ENCODE results near the gene FLNB.
A peak's percentile ranks its signal among the peaks of the same experiment; 100 is the strongest.

Gene FLNB

DNA sequence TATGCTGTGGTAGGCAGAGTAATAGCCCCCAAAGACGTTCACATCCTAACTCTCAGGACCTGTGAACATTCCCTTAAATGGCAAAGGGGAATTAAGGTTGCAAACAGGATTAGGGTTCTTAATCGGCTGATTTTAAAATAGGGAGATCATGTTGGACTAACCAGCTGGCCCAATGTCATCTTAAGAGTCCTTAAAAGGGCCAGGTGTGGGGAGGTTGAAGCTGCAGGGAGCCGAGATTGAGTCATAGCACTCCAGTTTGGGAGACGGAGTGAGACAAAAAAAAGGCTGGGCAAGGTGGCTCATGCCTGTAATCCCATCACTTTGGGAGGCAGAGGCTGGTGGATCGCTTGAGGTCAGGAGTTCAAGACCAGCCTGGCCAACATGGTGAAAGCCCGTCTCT lies 1.6 kb upstream of the FLNB start:
- ChIA-PET CTCF (interaction anchor here (0.7 to 1.9 kb wide), 3 partner anchors 125 to 171 kb away, joined by 3 to 6 read pairs (median 3); no protein-coding TSS in a partner anchor), POLR2A (no interaction called here)
- Histone ChIP-seq H3K9me3 (ENCODE audit: control insufficient read depth, insufficient read depth, low read depth, low read length) (no peaks in the 10 kb centered on the region), H3K36me3 (ENCODE audit: control insufficient read depth in 2 of 2, insufficient read depth in 1 of 2, low read length in 2 of 2) (no peaks in the 10 kb centered on the region), H3K27ac (ENCODE audit: extremely low read depth, low read depth, low read length) (no peak overlapping the region), H3K4me3 (ENCODE audit: low read depth, low read length) (no peak overlapping the region), H3K4me1 (ENCODE audit: control insufficient read depth, insufficient read depth, low read length) (0 out of 2 replicates have a peak, but pooled peaks cover 3% of the 10 kb centered on the region)
- no peak for TF ChIP-seq GLI2 (tag by site-specific recombination; IDR thresholded peaks at IDR 0.05; ENCODE audit: borderline replicate concordance, low read depth)
- TF ChIP-seq, protein P1, sequence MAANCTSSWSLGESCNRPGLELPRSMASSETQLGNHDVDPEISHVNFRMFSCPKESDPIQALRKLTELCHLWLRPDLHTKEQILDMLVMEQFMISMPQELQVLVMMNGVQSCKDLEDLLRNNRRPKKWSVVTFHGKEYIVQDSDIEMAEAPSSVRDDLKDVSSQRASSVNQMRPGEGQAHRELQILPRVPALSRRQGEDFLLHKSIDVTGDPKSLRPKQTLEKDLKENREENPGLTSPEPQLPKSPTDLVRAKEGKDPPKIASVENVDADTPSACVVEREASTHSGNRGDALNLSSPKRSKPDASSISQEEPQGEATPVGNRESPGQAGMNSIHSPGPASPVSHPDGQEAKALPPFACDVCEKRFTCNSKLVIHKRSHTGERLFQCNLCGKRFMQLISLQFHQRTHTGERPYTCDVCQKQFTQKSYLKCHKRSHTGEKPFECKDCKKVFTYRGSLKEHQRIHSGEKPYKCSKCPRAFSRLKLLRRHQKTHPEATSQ (tag by site-specific recombination; IDR thresholded peaks at IDR 0.05): no peak

DNA sequence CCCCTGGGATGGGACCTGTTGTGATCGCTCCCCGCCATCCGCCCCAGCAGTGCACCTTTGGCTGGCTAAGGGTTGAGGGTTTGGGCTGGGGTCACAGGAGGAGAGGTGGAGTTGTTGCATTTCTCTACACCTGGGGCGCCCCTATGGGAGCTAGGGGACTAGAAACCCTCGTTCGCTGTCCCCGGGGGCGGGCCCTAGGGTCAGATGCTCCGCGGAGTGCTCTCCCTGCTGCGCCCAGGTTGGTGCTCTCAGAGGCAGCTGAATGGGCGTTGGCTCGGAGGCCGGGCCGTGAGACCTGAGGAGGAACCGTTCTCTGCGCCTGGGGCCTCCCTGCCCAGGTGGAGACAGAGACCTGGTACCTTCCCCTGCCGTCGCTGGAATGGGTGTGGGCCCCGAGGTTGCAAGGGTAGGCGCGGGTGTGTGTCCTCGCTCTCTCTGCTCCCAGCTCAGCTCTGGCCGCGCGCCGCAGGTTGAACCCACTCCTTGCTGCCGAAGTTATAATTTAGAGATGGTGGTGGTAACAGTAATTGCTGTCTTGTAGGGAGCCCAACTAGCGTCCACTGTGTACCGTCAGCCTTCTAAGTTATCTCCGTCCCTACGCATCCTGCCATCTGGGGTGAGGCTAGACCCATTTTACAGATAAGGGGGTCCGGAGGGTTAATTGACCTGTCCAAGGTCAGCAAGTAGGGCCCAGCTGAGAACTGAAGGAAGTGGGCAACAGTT lies 965 bp downstream of the FLNB start:
- TF ChIP-seq ZNF302 (tag by site-specific recombination; IDR thresholded peaks at IDR 0.05; ENCODE audit: low read depth): no peak
- TF ChIP-seq, protein P2, sequence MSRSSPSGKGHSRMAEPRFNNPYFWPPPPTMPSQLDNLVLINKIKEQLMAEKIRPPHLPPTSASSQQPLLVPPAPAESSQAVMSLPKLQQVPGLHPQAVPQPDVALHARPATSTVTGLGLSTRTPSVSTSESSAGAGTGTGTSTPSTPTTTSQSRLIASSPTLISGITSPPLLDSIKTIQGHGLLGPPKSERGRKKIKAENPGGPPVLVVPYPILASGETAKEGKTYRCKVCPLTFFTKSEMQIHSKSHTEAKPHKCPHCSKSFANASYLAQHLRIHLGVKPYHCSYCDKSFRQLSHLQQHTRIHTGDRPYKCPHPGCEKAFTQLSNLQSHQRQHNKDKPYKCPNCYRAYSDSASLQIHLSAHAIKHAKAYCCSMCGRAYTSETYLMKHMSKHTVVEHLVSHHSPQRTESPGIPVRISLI (tag by site-specific recombination; IDR thresholded peaks at IDR 0.05): no peak
- TF ChIP-seq, protein P3, sequence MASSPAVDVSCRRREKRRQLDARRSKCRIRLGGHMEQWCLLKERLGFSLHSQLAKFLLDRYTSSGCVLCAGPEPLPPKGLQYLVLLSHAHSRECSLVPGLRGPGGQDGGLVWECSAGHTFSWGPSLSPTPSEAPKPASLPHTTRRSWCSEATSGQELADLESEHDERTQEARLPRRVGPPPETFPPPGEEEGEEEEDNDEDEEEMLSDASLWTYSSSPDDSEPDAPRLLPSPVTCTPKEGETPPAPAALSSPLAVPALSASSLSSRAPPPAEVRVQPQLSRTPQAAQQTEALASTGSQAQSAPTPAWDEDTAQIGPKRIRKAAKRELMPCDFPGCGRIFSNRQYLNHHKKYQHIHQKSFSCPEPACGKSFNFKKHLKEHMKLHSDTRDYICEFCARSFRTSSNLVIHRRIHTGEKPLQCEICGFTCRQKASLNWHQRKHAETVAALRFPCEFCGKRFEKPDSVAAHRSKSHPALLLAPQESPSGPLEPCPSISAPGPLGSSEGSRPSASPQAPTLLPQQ (tag by site-specific recombination; IDR thresholded peaks at IDR 0.05): 0 out of 2 replicates have a peak, but pooled peaks have one; percentile 17
- peak; percentile 79 for TF ChIP-seq GLIS2 (tag by site-specific recombination; IDR thresholded peaks at IDR 0.05)
- TF ChIP-seq KLF1 (tag by site-specific recombination; IDR thresholded peaks at IDR 0.05): peak; percentile 73
- peak; percentile 46; the same call in 1 of the 2 replicates for TF ChIP-seq KLF7 (tag by site-specific recombination; IDR thresholded peaks at IDR 0.05; ENCODE audit: borderline replicate concordance)
- TF ChIP-seq, protein P4, sequence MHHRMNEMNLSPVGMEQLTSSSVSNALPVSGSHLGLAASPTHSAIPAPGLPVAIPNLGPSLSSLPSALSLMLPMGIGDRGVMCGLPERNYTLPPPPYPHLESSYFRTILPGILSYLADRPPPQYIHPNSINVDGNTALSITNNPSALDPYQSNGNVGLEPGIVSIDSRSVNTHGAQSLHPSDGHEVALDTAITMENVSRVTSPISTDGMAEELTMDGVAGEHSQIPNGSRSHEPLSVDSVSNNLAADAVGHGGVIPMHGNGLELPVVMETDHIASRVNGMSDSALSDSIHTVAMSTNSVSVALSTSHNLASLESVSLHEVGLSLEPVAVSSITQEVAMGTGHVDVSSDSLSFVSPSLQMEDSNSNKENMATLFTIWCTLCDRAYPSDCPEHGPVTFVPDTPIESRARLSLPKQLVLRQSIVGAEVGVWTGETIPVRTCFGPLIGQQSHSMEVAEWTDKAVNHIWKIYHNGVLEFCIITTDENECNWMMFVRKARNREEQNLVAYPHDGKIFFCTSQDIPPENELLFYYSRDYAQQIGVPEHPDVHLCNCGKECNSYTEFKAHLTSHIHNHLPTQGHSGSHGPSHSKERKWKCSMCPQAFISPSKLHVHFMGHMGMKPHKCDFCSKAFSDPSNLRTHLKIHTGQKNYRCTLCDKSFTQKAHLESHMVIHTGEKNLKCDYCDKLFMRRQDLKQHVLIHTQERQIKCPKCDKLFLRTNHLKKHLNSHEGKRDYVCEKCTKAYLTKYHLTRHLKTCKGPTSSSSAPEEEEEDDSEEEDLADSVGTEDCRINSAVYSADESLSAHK (tag by site-specific recombination; IDR thresholded peaks at IDR 0.05): peak; percentile 87
- ChIA-PET POLR2A (interaction anchor here (0.9 to 1.5 kb wide), 4 partner anchors 40 to 158 kb away, joined by 3 to 10 read pairs (median 3); no protein-coding TSS in a partner anchor), CTCF (interaction anchor here (0.6 to 1.5 kb wide), 8 partner anchors 10 to 192 kb away, joined by 3 to 5 read pairs (median 3); no protein-coding TSS in a partner anchor)
- Histone ChIP-seq H3K27ac (ENCODE audit: extremely low read depth, low read depth, low read length) (peak overlapping the region; percentile 72; the same call in 1 of the 2 replicates), H3K4me1 (ENCODE audit: control insufficient read depth, insufficient read depth, low read length) (0 out of 2 replicates have a peak, but pooled peaks cover 3% of the 10 kb centered on the region), H3K9me3 (ENCODE audit: control insufficient read depth, insufficient read depth, low read depth, low read length) (no peaks in the 10 kb centered on the region), H3K4me3 (ENCODE audit: low read depth, low read length) (peak overlapping the region; percentile 99), H3K36me3 (ENCODE audit: control insufficient read depth in 2 of 2, insufficient read depth in 1 of 2, low read length in 2 of 2) (no peaks in the 10 kb centered on the region)

DNA sequence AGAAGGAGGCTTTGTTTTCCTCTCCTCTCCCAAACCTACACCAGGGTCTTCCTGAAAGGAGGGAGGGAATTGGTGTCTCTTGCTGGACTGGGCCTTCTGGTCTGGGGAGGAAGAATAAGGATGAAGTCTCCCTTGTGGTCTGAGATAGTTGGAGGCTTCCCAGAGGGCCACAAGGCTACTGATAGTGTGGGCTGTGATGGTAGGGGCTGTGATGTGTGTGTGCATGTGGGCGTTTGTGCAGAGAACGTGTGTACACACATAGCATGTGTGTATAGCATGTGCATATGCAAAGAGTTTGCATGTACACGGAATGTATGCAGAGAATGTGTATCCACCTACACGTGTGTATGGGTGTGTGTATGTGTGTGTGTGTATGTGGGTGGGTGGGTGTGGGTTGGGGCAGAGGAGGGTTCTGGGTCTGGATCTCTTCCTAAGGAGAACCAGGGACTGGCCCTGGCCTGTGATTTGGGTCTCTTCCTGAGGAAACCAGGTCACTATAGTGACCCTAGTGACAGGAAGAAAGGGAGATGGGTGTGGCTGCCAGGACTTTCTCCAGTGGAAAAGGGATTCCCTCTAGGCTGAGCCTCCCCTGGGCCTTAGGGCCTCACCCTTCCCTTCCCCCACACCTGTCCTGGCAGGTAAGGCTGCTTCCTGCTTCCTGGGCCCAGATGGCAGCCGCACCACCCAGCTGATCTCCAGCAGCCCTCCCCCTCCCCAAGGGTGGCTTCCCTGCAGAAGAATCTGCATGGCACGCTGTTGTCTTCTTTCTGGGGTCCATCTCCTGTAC lies 1.7 kb downstream of the FLNB start:
- ChIA-PET POLR2A (interaction anchor here (1.4 to 1.5 kb wide), 2 partner anchors 26 to 50 kb away, joined by 3 to 10 read pairs; no protein-coding TSS in a partner anchor), CTCF (interaction anchor here (0.7 to 1.8 kb wide), 2 partner anchors 9 to 13 kb away, joined by 3 to 6 read pairs; no protein-coding TSS in a partner anchor)
- Histone ChIP-seq H3K4me3 (ENCODE audit: low read depth, low read length) (peak overlapping the region; percentile 99), H3K4me1 (ENCODE audit: control insufficient read depth, insufficient read depth, low read length) (0 out of 2 replicates have a peak, but pooled peaks cover 3% of the 10 kb centered on the region), H3K27ac (ENCODE audit: extremely low read depth, low read depth, low read length) (no peak overlapping the region), H3K36me3 (ENCODE audit: control insufficient read depth in 2 of 2, insufficient read depth in 1 of 2, low read length in 2 of 2) (no peaks in the 10 kb centered on the region), H3K9me3 (ENCODE audit: control insufficient read depth, insufficient read depth, low read depth, low read length) (no peaks in the 10 kb centered on the region)
- TF ChIP-seq ZNF10 (tag by site-specific recombination; IDR thresholded peaks at IDR 0.05): no peak
- TF ChIP-seq, protein P5, sequence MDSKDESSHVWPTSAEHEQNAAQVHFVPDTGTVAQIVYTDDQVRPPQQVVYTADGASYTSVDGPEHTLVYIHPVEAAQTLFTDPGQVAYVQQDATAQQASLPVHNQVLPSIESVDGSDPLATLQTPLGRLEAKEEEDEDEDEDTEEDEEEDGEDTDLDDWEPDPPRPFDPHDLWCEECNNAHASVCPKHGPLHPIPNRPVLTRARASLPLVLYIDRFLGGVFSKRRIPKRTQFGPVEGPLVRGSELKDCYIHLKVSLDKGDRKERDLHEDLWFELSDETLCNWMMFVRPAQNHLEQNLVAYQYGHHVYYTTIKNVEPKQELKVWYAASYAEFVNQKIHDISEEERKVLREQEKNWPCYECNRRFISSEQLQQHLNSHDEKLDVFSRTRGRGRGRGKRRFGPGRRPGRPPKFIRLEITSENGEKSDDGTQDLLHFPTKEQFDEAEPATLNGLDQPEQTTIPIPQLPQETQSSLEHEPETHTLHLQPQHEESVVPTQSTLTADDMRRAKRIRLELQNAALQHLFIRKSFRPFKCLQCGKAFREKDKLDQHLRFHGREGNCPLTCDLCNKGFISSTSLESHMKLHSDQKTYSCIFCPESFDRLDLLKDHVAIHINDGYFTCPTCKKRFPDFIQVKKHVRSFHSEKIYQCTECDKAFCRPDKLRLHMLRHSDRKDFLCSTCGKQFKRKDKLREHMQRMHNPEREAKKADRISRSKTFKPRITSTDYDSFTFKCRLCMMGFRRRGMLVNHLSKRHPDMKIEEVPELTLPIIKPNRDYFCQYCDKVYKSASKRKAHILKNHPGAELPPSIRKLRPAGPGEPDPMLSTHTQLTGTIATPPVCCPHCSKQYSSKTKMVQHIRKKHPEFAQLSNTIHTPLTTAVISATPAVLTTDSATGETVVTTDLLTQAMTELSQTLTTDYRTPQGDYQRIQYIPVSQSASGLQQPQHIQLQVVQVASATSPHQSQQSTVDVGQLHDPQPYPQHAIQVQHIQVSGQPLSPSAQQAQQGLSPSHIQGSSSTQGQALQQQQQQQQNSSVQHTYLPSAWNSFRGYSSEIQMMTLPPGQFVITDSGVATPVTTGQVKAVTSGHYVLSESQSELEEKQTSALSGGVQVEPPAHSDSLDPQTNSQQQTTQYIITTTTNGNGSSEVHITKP (tag by site-specific recombination; IDR thresholded peaks at IDR 0.05): peak; percentile 51; the same call in 1 of the 2 replicates
- TF ChIP-seq ZNF768 (tag by site-specific recombination; IDR thresholded peaks at IDR 0.05): no peak
- TF ChIP-seq REPIN1 (tag by site-specific recombination; IDR thresholded peaks at IDR 0.05; ENCODE audit: low read depth): no peak
- peak; percentile 84 for TF ChIP-seq EGR2 (tag by site-specific recombination; IDR thresholded peaks at IDR 0.05; ENCODE audit: low read depth)
- no peak for TF ChIP-seq SALL2 (tag by site-specific recombination; IDR thresholded peaks at IDR 0.05; ENCODE audit: borderline replicate concordance)
- peak; percentile 60; the same call in 1 of the 2 replicates for TF ChIP-seq PRDM1 (tag by site-specific recombination; IDR thresholded peaks at IDR 0.05)

Measured in HEK293 (cell line).